GM18498 (cell line): ENCODE results near the gene ZNF516.

Experiments
- ATAC-seq: cut with Tn5 transposase; IDR thresholded peaks from one replicate; pipeline ENCODE4 v1.9.1; 2021; ENCODE audit warnings: mild to moderate bottlenecking, moderate library complexity; ENCODE audit not compliant: unreplicated experiment

Gene ZNF516

GRCh38 chr18:76456018-76456750 is 38.9 kb downstream of the ZNF516 start:
- no peak for ATAC-seq

- ATAC-seq, result no peak
These were observed 39.9 kb downstream of the ZNF516 start for GRCh38 chr18:76455003-76455676.

GRCh38 chr18:76454418-76454817 is 40.6 kb downstream of the ZNF516 start:
- no peak for ATAC-seq

- no peak for ATAC-seq
These were observed 41.1 kb downstream of the ZNF516 start for GRCh38 chr18:76453932-76454331.

- ATAC-seq, result no peak
These were observed 41.9 kb downstream of the ZNF516 start for GRCh38 chr18:76453057-76453561.

GRCh38 chr18:76452357-76452756 is 42.7 kb downstream of the ZNF516 start:
- ATAC-seq, result no peak

- ATAC-seq, result no peak
These were observed 43.4 kb downstream of the ZNF516 start for GRCh38 chr18:76451396-76452331.

- ATAC-seq, result no peak
These were observed 44.3 kb downstream of the ZNF516 start for GRCh38 chr18:76450452-76451395.

- no peak for ATAC-seq
These were observed 46.0 kb downstream of the ZNF516 start for GRCh38 chr18:76449111-76449453.

GRCh38 chr18:76448256-76449110 is 46.6 kb downstream of the ZNF516 start:
- no peak for ATAC-seq

- no peak for ATAC-seq
These were observed 47.7 kb downstream of the ZNF516 start for GRCh38 chr18:76447258-76447890.

- ATAC-seq, result no peak
These were observed 48.5 kb downstream of the ZNF516 start for GRCh38 chr18:76446321-76447257.

GRCh38 chr18:76445741-76446232 is 49.3 kb downstream of the ZNF516 start:
- no peak for ATAC-seq

GRCh38 chr18:76445275-76445674 is 49.8 kb downstream of the ZNF516 start:
- no peak for ATAC-seq

GRCh38 chr18:76444446-76445105 is 50.5 kb downstream of the ZNF516 start:
- no peak for ATAC-seq

GRCh38 chr18:76443519-76444445 is 51.3 kb downstream of the ZNF516 start:
- no peak for ATAC-seq
